Parathyroid adenoma (tissue), 2 donors: ENCODE results near the gene SSTR4.

Experiments used
- H2AFZ ChIP-seq: fragments of 300-600 bp; sonication (generic); one replicate; pipeline ENCODE4 v1.7.0; 2017; ENCODE audit warnings: antibody characterized with exemption, mild to moderate bottlenecking
- H3K27ac ChIP-seq: fragments of 300-600 bp; sonication (generic); one replicate; pipeline ENCODE4 v1.7.0; 2017
- H3K27me3 ChIP-seq: fragments of 300-600 bp; sonication (generic); one replicate; pipeline ENCODE4 v1.7.0; 2017; ENCODE audit warnings: low read length; ENCODE audit not compliant: control insufficient read depth, insufficient read depth
- H3K36me3 ChIP-seq: fragments of 300-600 bp; sonication (generic); one replicate; pipeline ENCODE4 v1.7.0; 2017; ENCODE audit warnings: low read length; ENCODE audit not compliant: control insufficient read depth, insufficient read depth
- H3K4me1 ChIP-seq: fragments of 300-600 bp; sonication (generic); one replicate; pipeline ENCODE4 v1.7.0; 2017; ENCODE audit warnings: control low read depth
- H3K4me2 ChIP-seq: fragments of 300-600 bp; sonication (generic); one replicate; pipeline ENCODE4 v1.7.0; 2017; ENCODE audit warnings: low read length
- H3K4me3 ChIP-seq: fragments of 300-600 bp; sonication (generic); one replicate; pipeline ENCODE4 v1.7.0; 2017; ENCODE audit warnings: low read depth, low read length
- H3K79me2 ChIP-seq: fragments of 300-600 bp; sonication (generic); one replicate; pipeline ENCODE4 v1.7.0; 2017; ENCODE audit warnings: control low read depth
- H3K9ac ChIP-seq: fragments of 300-600 bp; sonication (generic); one replicate; pipeline ENCODE4 v1.7.0; 2017; ENCODE audit warnings: mild to moderate bottlenecking
- H3K9me3 ChIP-seq: fragments of 300-600 bp; sonication (generic); one replicate; pipeline ENCODE4 v1.7.0; 2017; ENCODE audit warnings: low read length; ENCODE audit not compliant: control insufficient read depth
- CTCF ChIP-seq: fragments of 300-600 bp; sonication (generic); IDR thresholded peaks from one replicate; pipeline ENCODE4 v1.7.0; 2017; ENCODE audit warnings: antibody characterized with exemption, mild to moderate bottlenecking
- donor health status: primary hyperparathyroidism.

Gene SSTR4

GRCh38 chr20:23050076-23050838 lies 15.1 kb downstream of the SSTR4 start:
- H2AFZ ChIP-seq, result peak overlapping the region; percentile 87
- no peak overlapping the region for H3K9ac ChIP-seq
- peak overlapping the region; percentile 64 for H3K27ac ChIP-seq
- no peaks in the 10 kb centered on the region for H3K27me3 ChIP-seq
- peak overlapping the region; percentile 46 for H3K4me3 ChIP-seq
- peak overlapping the region; percentile 70 for H3K4me2 ChIP-seq
- peaks cover 9% of the 10 kb centered on the region for H3K4me1 ChIP-seq
- no peaks in the 10 kb centered on the region for H3K36me3 ChIP-seq
- no peaks in the 10 kb centered on the region for H3K79me2 ChIP-seq
- H3K9me3 ChIP-seq, result no peaks in the 10 kb centered on the region
- no peak for TF ChIP-seq CTCF

GRCh38 chr20:23050847-23051627 lies 15.9 kb downstream of the SSTR4 start:
- Histone ChIP-seq H3K4me2 (peak overlapping the region; percentile 70), H3K9me3 (no peaks in the 10 kb centered on the region), H3K27me3 (no peaks in the 10 kb centered on the region), H3K79me2 (no peaks in the 10 kb centered on the region), H3K27ac (peak overlapping the region; percentile 48), H3K4me3 (peak overlapping the region; percentile 38), H3K9ac (no peak overlapping the region), H2AFZ (peak overlapping the region; percentile 59), H3K4me1 (peaks cover 9% of the 10 kb centered on the region), H3K36me3 (no peaks in the 10 kb centered on the region)
- TF ChIP-seq CTCF, result peak; percentile 43

- Histone ChIP-seq H3K9ac (no peak overlapping the region), H3K27me3 (no peaks in the 10 kb centered on the region), H3K4me3 (no peak overlapping the region), H3K4me1 (peaks cover 5% of the 10 kb centered on the region), H3K9me3 (no peaks in the 10 kb centered on the region), H3K79me2 (no peaks in the 10 kb centered on the region), H3K36me3 (no peaks in the 10 kb centered on the region), H3K4me2 (no peak overlapping the region), H2AFZ (no peak overlapping the region), H3K27ac (no peak overlapping the region)
- TF ChIP-seq CTCF, result no peak
Measured at GRCh38 chr20:23052904-23053303, 17.8 kb downstream of the SSTR4 start.

DNA sequence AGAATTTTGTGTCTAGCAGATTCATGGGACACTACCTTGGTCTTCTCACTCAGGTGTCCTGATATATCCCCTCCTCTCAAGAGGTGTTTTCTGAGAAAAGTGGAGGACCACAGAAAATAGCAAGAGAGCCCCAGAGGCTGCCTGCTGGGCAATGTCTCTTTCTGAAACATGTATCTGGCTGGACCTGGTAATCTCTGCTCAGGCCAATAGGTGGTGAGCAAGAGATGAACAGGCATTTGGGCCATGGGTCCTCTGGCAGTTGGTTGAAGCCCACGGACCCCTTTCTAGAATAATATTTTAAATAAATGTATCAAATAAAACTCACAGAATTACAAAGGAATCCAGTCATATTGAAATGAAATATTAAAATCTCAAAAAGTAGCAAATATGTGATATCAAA lies 23.1 kb downstream of the SSTR4 start:
- H3K27me3 ChIP-seq, result no peaks in the 10 kb centered on the region
- H3K4me2 ChIP-seq, result no peak overlapping the region
- no peaks in the 10 kb centered on the region for H3K36me3 ChIP-seq
- no peaks in the 10 kb centered on the region for H3K9me3 ChIP-seq
- no peak overlapping the region for H3K4me3 ChIP-seq
- no peak for TF ChIP-seq CTCF
- no peak overlapping the region for H3K9ac ChIP-seq
- H2AFZ ChIP-seq, result no peak overlapping the region
- no peak overlapping the region for H3K27ac ChIP-seq
- no peaks in the 10 kb centered on the region for H3K79me2 ChIP-seq
- no peaks in the 10 kb centered on the region for H3K4me1 ChIP-seq
